B cell (primary cell): ENCODE data around the gene EHD3. TPM values are rescaled to one million over a fixed set of nuclear protein-coding genes. Genes with fewer than 3 reads are reported as not detected.

Experiments
- ATAC-seq: fragments of 200-7000 bp; cut with Tn5 transposase; one replicate; pipeline ENCODE4 v1.10.0; 2021; ENCODE audit warnings: low read depth, mild to moderate bottlenecking, moderate number of reproducible peaks, moderate library complexity
- CTCF ChIA-PET: fragments of 350-600 bp; sonication (Branson Sonifier 250); formaldehyde crosslinking; loops from one replicate; lab custom pipeline; 2021; ENCODE audit warnings: antibody characterized with exemption, inconsistent platforms; lab: Charles Lee
- POLR2A ChIA-PET: fragments of 350-600 bp; sonication (Branson Sonifier 250); formaldehyde crosslinking; loops from one replicate; lab custom pipeline; 2021; ENCODE audit warnings: antibody characterized with exemption; lab: Charles Lee
- DNase-seq: peaks from one replicate; pipeline ENCODE4 v3.0.0; 2013
- H2AFZ ChIP-seq: 2 replicates; pipeline ENCODE4 v1.6.1; 2012; ENCODE audit warnings: mild to moderate bottlenecking, low read depth, low read length; ENCODE audit not compliant: insufficient read depth, poor library complexity, severe bottlenecking
- H3K27ac ChIP-seq, 2 donors: 1 replicate in 1 of 2; 2 replicates in 1 of 2; pipeline ENCODE4 v1.5.1; 2012 to 2013; ENCODE audit warnings: low read length in 2 of 2, mild to moderate bottlenecking in 2 of 2, moderate library complexity in 1 of 2
- H3K27me3 ChIP-seq, 4 experiments: fragments of 200-600 bp in 1 of 4; sonication (generic) in 1 of 4; replicated peaks in 1 of 4; 1 replicate in 2 of 4; 2 replicates in 2 of 4; pipeline versions ENCODE4 v1.6.1 to v1.7.0; 2013 to 2016; ENCODE audit warnings: low read length in 3 of 4, mild to moderate bottlenecking in 2 of 4, mixed read lengths in 1 of 4, moderate library complexity in 1 of 4; ENCODE audit not compliant: insufficient read depth in 4 of 4, control insufficient read depth in 3 of 4; ENCODE audit errors: control extremely low read depth in 1 of 4
- H3K36me3 ChIP-seq, 2 experiments: replicated peaks in 1 of 2; 1 replicate in 1 of 2; 2 replicates in 1 of 2; pipeline versions ENCODE4 v1.6.1 to v1.7.1; 2013; ENCODE audit warnings: low read length in 1 of 2; ENCODE audit not compliant: insufficient read depth in 2 of 2, control insufficient read depth in 1 of 2; ENCODE audit errors: control extremely low read depth in 1 of 2, extremely low read depth in 1 of 2
- H3K4me1 ChIP-seq, 2 donors: fragments of 200-600 bp in 1 of 2; sonication (generic) in 1 of 2; 1 replicate in 1 of 2; 2 replicates in 1 of 2; pipeline versions ENCODE4 v1.5.1 to v1.6.1; 2013 to 2017; ENCODE audit warnings: low read length in 2 of 2; ENCODE audit not compliant: control insufficient read depth in 2 of 2, insufficient read depth in 2 of 2
- H3K4me2 ChIP-seq: replicated peaks from 2 replicates; pipeline ENCODE3; 2012; ENCODE audit warnings: mild to moderate bottlenecking, low read depth, low read length; ENCODE audit not compliant: poor library complexity, severe bottlenecking
- H3K4me3 ChIP-seq, 5 experiments: fragments of 200-600 bp in 1 of 5; sonication (generic) in 1 of 5; 1 replicate in 3 of 5; 2 replicates in 2 of 5; pipeline versions ENCODE4 v1.5.1 to v1.7.0; 2011 to 2016; ENCODE audit warnings: low read length in 4 of 5, mild to moderate bottlenecking in 4 of 5, low read depth in 2 of 5, control low read depth in 1 of 5, moderate library complexity in 1 of 5; ENCODE audit not compliant: insufficient read depth in 1 of 5; ENCODE audit errors: control extremely low read depth in 1 of 5, extremely low read depth in 1 of 5
- H3K79me2 ChIP-seq: fragments of 200-600 bp; sonication (generic); one replicate; pipeline ENCODE4 v1.6.0; 2016; ENCODE audit warnings: low read length; ENCODE audit not compliant: control insufficient read depth, insufficient read depth
- H3K9ac ChIP-seq: fragments of 200-600 bp; sonication (generic); 2 replicates; pipeline ENCODE4 v1.6.1; 2017; ENCODE audit warnings: mild to moderate bottlenecking, low read length, moderate library complexity
- H3K9me3 ChIP-seq, 3 donors: one replicate each; pipeline versions ENCODE4 v1.6.1 to v1.7.1; 2013; ENCODE audit warnings: low read length in 2 of 3; ENCODE audit not compliant: control insufficient read depth in 2 of 3, insufficient read depth in 1 of 3; ENCODE audit errors: control extremely low read depth in 1 of 3
- H4K20me1 ChIP-seq: 2 replicates; pipeline ENCODE4 v1.6.0; 2012; ENCODE audit warnings: mild to moderate bottlenecking, low read length; ENCODE audit not compliant: insufficient read depth, control insufficient read depth, poor library complexity, severe bottlenecking
- H3K27ac Mint-ChIP-seq: one replicate; pipeline ENCODE4 v1.8.0; 2021; ENCODE audit warnings: mixed read lengths
- H3K27me3 Mint-ChIP-seq: one replicate; pipeline ENCODE4 v1.8.0; 2021; ENCODE audit warnings: mixed read lengths
- H3K4me1 Mint-ChIP-seq: one replicate; pipeline ENCODE4 v1.8.0; 2021; ENCODE audit warnings: mixed read lengths
- H3K4me3 Mint-ChIP-seq: one replicate; pipeline ENCODE4 v1.8.0; 2021; ENCODE audit warnings: mixed read lengths
- H3K9me3 Mint-ChIP-seq: one replicate; pipeline ENCODE4 v1.8.0; 2022; ENCODE audit warnings: mixed read lengths; ENCODE audit not compliant: insufficient read depth
- CTCF ChIP-seq: fragments of 200-600 bp; IDR thresholded peaks from one replicate; pipeline ENCODE4 v1.8.0; 2022; ENCODE audit warnings: antibody characterized with exemption, mild to moderate bottlenecking
- EZH2 ChIP-seq: IDR thresholded peaks from 2 replicates; pipeline ENCODE4 v1.6.1; 2012; ENCODE audit warnings: borderline replicate concordance, low read depth, mild to moderate bottlenecking, moderate library complexity, low read length; ENCODE audit not compliant: insufficient read depth, poor library complexity, severe bottlenecking
- WGBS: methylation state at CpG from one replicate; pipeline ENCODE4 v1.1.5; 2013; ENCODE audit warnings: missing lambda C conversion rate; ENCODE audit not compliant: insufficient coverage; 5-methylcytosine and 5-hydroxymethylcytosine counted together
- intact Hi-C: fragments of 100-400 bp; cut with micrococcal nuclease; formaldehyde crosslinking; loops from one replicate; pipeline ENCODE4 v1.10.0; 2022
- polyA plus RNA-seq: library from polyadenylated mRNA; depleted of rRNA; stranded (reverse); fragments of >200 nt; gene quantifications from 2 replicates; pipeline ENCODE4 v1.2.3, GENCODE V29; 2012
- total RNA-seq, 2 donors: library from RNA; stranded (reverse); fragments of 120-200 nt in 1 of 2; gene quantifications; 1 replicate in 1 of 2; 2 replicates in 1 of 2; pipeline versions ENCODE4 v1.2.3 to v1.2.4, GENCODE V29; 2013 to 2022

Gene EHD3
- total and polyA plus RNA-seq, 2 donors (not counting 1 experiment from before 2014, with no cell fraction given): 19.0 to 60.5 TPM

DNA sequence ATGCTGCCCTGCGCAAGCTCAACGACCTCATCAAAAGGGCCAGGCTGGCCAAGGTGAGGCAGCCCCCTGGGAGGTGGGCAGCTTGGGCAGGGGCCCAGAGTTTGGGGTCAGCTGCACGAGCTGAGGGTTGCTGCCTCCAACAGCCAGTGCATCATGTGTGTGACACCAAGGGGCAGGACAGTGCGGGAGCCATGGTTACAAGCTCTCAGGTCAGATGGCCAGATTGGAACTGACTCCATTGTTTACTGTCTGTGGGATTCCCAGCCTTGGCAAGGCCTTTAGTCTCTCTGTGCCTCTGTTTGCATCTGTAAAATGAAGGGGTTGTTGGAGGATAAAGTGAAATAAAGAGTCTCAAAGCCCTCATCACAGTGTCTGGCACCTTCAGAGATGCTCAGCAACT is 26.9 kb downstream of the EHD3 start:
- Histone ChIP-seq H3K9me3 (no peaks in the 10 kb centered on the region), H3K27ac (no peak overlapping the region), H4K20me1 (no peaks in the 10 kb centered on the region), H3K27me3 (no peaks in the 10 kb centered on the region), H3K4me1 (peaks cover 36 to 38% of the 10 kb centered on the region in 2 donors), H3K4me2 (no peak overlapping the region), H3K4me3 (no peak overlapping the region), H3K36me3 (peaks cover 0 to 27% of the 10 kb centered on the region in 2 experiments), H3K9ac (no peak overlapping the region), H3K79me2 (no peaks in the 10 kb centered on the region), H2AFZ (no peak overlapping the region)
- DNase-seq: no peak
- WGBS: 100% methylated on average over 4 of the region's 4 CpGs
- no peak overlapping the region for H3K4me3 Mint-ChIP-seq
- intact Hi-C loops: no loop called here
- H3K4me1 Mint-ChIP-seq: peaks cover 34% of the 10 kb centered on the region
- TF ChIP-seq EZH2: no peak
- TF ChIP-seq CTCF: no peak
- no peak for ATAC-seq
- no peaks in the 10 kb centered on the region for H3K27me3 Mint-ChIP-seq
- POLR2A ChIA-PET: interaction anchor here (0.9 kb wide), 1 partner anchor 122 kb away, joined by 4 read pairs; the partner anchor contains the start of gene GALNT14
- no peak overlapping the region for H3K27ac Mint-ChIP-seq
- CTCF ChIA-PET: interaction anchor here (1.0 to 3.2 kb wide), 4 partner anchors 9 to 1097 kb away, joined by 3 to 7 read pairs (median 4); no protein-coding TSS in a partner anchor
- no peaks in the 10 kb centered on the region for H3K9me3 Mint-ChIP-seq

DNA sequence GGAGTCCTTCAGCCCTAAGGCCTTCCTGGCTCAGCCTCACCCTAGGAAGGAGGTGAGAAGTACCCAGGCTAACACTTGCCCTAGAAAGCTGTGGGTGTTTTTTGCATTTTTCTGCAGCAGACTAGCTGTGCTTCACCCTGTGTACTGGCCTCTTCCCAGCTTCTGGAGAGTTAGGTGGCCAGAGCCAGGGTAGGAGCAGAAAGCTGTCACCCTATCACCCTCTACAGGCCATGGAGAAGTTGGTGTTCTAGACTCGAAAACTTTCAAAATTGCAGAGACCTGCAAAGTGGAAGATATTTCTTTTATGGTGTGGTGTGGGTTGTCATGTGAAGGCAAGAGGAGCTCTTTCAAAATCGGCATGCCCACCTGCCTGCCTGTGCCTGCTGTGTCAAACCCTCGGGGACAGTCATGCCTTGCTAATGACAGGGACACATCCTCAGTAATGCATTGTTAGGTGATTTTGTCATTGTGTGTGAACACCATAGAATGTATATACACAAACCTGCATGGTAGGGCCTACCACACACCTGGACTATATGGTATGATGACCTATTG is 29.8 kb downstream of the EHD3 start:
- POLR2A ChIA-PET: no interaction called here
- H3K4me1 ChIP-seq: peaks cover 8 to 9% of the 10 kb centered on the region in 2 donors
- TF ChIP-seq EZH2: no peak
- no peak for TF ChIP-seq CTCF
- intact Hi-C loops: no loop called here
- no peaks in the 10 kb centered on the region for H3K79me2 ChIP-seq
- no peak overlapping the region for H2AFZ ChIP-seq
- WGBS: 90% methylated on average over 2 of the region's 3 CpGs
- H3K4me1 Mint-ChIP-seq: peaks cover 9% of the 10 kb centered on the region
- peaks cover 4 to 38% of the 10 kb centered on the region in 2 experiments for H3K36me3 ChIP-seq
- no peaks in the 10 kb centered on the region for H3K9me3 Mint-ChIP-seq
- H3K9ac ChIP-seq: no peak overlapping the region
- H3K4me3 Mint-ChIP-seq: no peak overlapping the region
- H3K27me3 ChIP-seq: no peaks in the 10 kb centered on the region
- no peak overlapping the region for H3K4me2 ChIP-seq
- no peak overlapping the region for H3K4me3 ChIP-seq
- H3K27ac ChIP-seq: no peak overlapping the region
- DNase-seq (no peak), ATAC-seq (peak; percentile 17)
- CTCF ChIA-PET: interaction anchor here (1.0 to 2.1 kb wide), 12 partner anchors 8 to 551 kb away, joined by 3 to 14 read pairs (median 4); no protein-coding TSS in a partner anchor
- no peaks in the 10 kb centered on the region for H4K20me1 ChIP-seq
- H3K27me3 Mint-ChIP-seq: no peaks in the 10 kb centered on the region
- no peaks in the 10 kb centered on the region for H3K9me3 ChIP-seq
- H3K27ac Mint-ChIP-seq: no peak overlapping the region
